ENCODE results near the gene SLMAP.

The SLMAP gene

DNA sequence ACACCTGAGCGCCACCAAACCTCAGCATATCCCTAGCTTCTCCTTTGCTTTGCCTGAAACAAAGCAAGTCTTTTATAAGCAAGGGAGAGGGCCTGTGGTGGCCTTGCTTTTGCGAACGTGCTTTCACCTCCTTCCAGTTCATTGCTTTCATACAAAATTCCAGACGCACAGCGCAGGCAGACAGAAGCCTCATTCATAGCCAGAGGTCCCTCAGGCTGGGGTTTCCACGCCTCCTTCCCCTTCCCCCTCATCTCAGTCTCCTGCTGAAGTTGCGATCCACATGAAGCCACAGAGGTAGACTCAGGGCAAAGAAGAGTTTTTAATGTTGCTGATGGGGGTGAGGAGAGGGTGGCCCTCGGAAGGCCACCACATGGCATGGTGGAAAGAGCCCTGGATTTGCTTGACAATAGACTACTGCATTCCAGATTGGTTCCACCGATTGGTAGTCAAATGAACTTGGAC, 192.7 kb downstream of the SLMAP start:
- DNase-seq, result no peak

- no peak for DNase-seq
These were observed 193.2 kb downstream of the SLMAP start for GRCh38 chr3:57949344-57949743.

- no peak for DNase-seq
These were observed 193.9 kb downstream of the SLMAP start for GRCh38 chr3:57949785-57950615.

DNA sequence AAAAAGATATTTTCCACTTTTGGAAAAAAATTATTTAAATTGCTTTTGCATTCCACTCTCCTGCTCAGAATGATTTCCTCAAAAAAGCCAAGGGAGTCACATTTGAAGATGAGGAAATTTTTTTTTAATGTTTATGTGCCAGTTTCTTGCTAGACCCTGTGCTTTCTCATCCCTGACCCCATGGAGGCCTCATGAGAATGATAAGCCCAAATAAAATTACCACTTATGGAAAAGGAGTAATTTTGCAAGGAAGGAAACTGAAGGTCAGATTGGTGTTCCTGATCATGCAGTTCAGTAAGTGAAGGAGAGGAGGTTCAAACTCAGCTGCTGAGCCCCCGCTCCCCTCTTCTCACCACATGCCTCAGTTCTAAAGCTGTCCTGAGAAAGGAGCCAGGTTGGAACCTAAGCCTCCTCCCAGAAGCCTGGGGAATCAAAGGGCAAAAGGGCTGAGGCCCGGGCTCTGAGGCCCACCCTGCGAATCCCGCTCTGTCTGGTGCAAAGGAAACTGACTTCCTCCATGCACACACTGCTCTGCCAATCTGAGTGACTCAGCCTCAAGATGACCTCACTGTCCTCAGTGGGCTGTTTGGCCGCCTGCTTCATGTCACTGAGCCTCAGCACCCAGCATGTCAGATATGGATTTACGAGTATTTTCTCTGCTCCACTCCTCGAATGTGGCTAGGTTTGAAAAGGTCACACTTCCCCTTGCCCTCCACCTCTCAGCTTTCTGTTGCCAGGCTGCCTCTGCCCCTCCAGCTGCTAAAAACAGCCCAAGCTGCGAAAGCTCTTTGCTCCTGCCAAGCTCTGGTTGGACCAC, 195.2 kb downstream of the SLMAP start:
- DNase-seq, result no peak

GRCh38 chr3:57952208-57952631, 196.1 kb downstream of the SLMAP start:
- no peak for DNase-seq

DNA sequence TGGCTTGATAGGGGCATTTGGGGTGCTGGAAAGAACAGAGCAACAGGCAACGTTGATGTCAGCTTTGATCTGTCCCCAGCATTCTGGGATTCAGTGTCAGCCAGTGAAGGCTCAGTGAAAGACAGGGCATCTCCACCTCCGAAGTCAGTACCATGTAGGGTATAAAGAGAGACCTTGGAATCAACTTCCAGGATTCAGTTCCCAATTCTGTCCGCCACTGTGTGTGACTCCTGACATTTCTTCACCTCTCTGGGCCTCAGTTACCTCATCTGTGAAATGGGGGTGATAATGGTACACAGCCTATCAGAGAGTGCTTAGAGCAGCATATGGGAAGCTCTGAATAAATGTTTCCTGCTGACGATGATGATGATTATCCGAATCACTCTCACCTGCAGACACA, 196.5 kb downstream of the SLMAP start:
- no peak for DNase-seq

- no peak for DNase-seq
These were observed 197.5 kb downstream of the SLMAP start for GRCh38 chr3:57953576-57953975.

DNA sequence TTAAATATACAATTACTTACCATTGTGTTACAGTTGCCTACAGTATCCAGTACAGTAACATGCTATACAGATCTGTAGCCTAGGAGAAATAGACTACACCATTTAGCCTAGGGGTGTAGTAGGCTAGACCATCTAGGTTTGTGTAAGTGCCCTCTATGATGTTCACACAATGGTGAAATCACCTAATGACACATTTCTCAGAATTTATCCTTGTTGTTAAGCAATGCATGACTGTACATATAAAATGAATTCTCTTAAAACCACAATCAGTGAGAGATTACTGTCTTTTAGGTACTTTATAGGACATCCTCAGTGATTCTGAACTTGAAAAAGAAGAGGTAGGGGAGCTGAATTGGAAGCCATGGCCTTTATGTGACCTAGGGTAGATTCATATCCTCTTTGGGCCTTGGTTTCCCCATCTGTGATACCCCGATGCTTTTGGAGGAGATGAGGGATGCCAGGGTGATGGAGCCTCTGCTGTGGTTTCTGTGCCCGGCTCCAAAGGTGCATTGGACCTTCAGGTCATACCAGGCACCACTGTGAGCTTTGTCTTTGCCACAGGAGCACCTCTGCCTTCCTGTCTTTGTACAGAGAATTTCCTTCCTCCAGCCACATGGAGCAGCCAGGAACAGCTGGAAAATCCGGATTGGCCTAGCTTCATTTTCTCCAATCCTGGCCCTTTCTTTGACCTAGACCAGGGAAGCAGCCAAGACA, 200.2 kb downstream of the SLMAP start:
- DNase-seq, result no peak

- no peak for DNase-seq
These were observed 200.7 kb downstream of the SLMAP start for GRCh38 chr3:57956833-57957174.

DNA sequence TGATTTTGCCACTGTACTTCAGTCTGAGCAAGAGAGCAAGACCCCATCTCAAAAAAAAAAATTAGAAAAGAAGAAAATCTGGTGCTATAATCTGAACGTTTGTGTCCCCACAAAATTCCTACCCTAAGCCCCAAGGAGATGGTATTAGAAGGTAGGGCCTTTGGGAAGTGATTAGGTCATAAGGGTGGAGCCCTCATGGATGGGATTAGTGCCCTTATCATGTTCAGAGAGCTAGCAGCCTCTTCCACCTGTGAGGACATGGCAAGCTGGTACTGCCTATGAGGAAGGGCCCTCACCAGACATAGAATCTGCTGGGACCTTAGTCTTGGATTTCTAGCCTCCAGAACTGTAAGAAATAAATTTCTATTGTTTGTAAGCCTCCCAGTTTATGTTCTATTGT, 201.7 kb downstream of the SLMAP start:
- DNase-seq, result no peak

- DNase-seq, result no peak
These were observed 202.7 kb downstream of the SLMAP start for GRCh38 chr3:57958642-57959422.

- no peak for DNase-seq
These were observed 203.5 kb downstream of the SLMAP start for GRCh38 chr3:57959423-57960173.

GRCh38 chr3:57960174-57960505, 204.0 kb downstream of the SLMAP start:
- no peak for DNase-seq

- no peak for DNase-seq
These were observed 205.2 kb downstream of the SLMAP start for GRCh38 chr3:57961177-57961827.

GRCh38 chr3:57961828-57962447, 205.8 kb downstream of the SLMAP start:
- no peak for DNase-seq

- no peak for DNase-seq
These were observed 206.3 kb downstream of the SLMAP start for GRCh38 chr3:57962448-57962834.

- no peak for DNase-seq
These were observed 207.8 kb downstream of the SLMAP start for GRCh38 chr3:57963811-57964346.

DNA sequence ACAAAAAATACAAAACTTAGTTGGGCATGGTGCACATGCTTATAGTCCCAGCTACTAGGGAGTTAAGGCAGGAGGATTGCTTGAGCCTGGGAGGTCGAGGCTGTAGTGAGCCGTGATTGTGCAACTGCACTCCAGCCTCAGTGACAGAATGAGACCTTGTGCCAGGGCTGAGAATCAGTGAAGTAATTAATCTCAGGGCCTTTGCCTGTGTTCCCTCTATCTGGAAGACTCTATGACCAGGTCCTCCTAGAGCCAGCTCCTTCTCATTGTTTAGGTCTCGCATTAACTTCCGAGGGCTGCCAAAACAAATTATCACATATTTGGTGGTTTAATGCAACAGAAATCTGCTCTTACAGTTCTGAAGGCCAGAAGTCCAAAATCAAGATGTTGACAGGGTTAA, 210.7 kb downstream of the SLMAP start:
- DNase-seq, result no peak

GRCh38 chr3:57967590-57967989, 211.5 kb downstream of the SLMAP start:
- no peak for DNase-seq

GRCh38 chr3:57968501-57968900, 212.4 kb downstream of the SLMAP start:
- DNase-seq, result no peak

DNA sequence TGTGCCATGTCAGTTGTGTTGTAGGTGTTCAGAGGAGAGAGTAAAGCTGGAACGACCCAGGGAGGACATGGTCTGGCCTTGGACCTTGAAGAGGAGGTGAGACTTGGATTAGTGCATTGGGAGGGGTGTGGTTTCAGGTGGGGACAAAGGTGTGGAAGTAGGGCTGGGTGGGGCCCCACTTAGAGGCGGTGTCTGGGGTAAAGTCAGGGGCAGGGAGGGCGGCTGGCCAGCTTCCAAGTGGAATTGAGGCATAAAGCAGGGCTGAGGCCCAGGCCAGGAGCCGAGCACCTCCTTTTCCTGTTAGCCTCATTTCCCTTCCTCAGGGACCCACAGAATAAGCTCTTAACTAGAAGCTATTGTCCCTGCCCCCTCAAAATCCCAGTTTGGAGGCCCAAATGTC, 215.9 kb downstream of the SLMAP start:
- no peak for DNase-seq

Data from NCI-H526 treated with DMSO at 0.1 percent for 48 hours (cell line).